Hepatocyte (in vitro differentiated cells): ENCODE results near the gene COL19A1. TPM values are rescaled to one million over a fixed set of nuclear protein-coding genes. Genes with fewer than 3 reads are reported as not detected.
A peak's percentile ranks its signal among the peaks of the same experiment; 100 is the strongest.

Experiments
- DNase-seq: peaks from one replicate; pipeline ENCODE4 v3.0.0-alpha.2; 2016; ENCODE audit warnings: low spot score
- H2AFZ ChIP-seq: fragments of 200-600 bp; sonication (generic); 2 replicates; pipeline ENCODE4 v1.6.0; 2016; ENCODE audit warnings: antibody characterized with exemption, mild to moderate bottlenecking
- H3K27ac ChIP-seq: fragments of 200-600 bp; sonication (generic); 2 replicates; pipeline ENCODE4 v1.5.1; 2016; ENCODE audit warnings: mild to moderate bottlenecking
- H3K27me3 ChIP-seq: fragments of 200-600 bp; sonication (generic); 2 replicates; pipeline ENCODE4 v1.6.1; 2016
- H3K36me3 ChIP-seq: fragments of 200-600 bp; sonication (generic); replicated peaks from 2 replicates; pipeline ENCODE4 v1.5.1; 2016; ENCODE audit warnings: low read depth; ENCODE audit not compliant: insufficient read depth
- H3K4me1 ChIP-seq: fragments of 200-600 bp; sonication (generic); 2 replicates; pipeline ENCODE4 v1.5.1; 2016; ENCODE audit warnings: mild to moderate bottlenecking, moderate library complexity; ENCODE audit not compliant: insufficient read depth
- H3K4me2 ChIP-seq: fragments of 200-600 bp; sonication (generic); 2 replicates; pipeline ENCODE4 v1.6.0; 2016
- H3K4me3 ChIP-seq: fragments of 200-600 bp; sonication (generic); 2 replicates; pipeline ENCODE4 v1.5.1; 2016; ENCODE audit warnings: mild to moderate bottlenecking
- H3K79me2 ChIP-seq: fragments of 200-600 bp; sonication (generic); 2 replicates; pipeline ENCODE4 v1.6.0; 2017; ENCODE audit warnings: mild to moderate bottlenecking
- H3K9me2 ChIP-seq: fragments of 200-600 bp; sonication (generic); replicated peaks from 2 replicates; pipeline ENCODE4 v1.6.0; 2017; ENCODE audit warnings: mild to moderate bottlenecking; ENCODE audit not compliant: insufficient read depth
- H3K9me3 ChIP-seq: fragments of 200-600 bp; sonication (generic); 2 replicates; pipeline ENCODE4 v1.5.1; 2016; ENCODE audit warnings: low read depth, mild to moderate bottlenecking
- H4K20me1 ChIP-seq: fragments of 200-600 bp; sonication (generic); 2 replicates; pipeline ENCODE4 v1.6.0; 2016; ENCODE audit warnings: mild to moderate bottlenecking; ENCODE audit not compliant: insufficient read depth, poor library complexity, severe bottlenecking
- EZH2 ChIP-seq: fragments of 200-600 bp; sonication (generic); IDR thresholded peaks from 2 replicates; pipeline ENCODE4 v1.6.1; 2016; ENCODE audit warnings: antibody characterized with exemption, mild to moderate bottlenecking, borderline replicate concordance
- EZH2phosphoT487 ChIP-seq: fragments of 200-600 bp; sonication (generic); IDR thresholded peaks from one replicate; pipeline ENCODE4 v1.6.1; 2018; ENCODE audit warnings: antibody characterized with exemption, mild to moderate bottlenecking, low read depth, moderate library complexity; ENCODE audit not compliant: unreplicated experiment, severe bottlenecking
- WGBS: methylation state at CpG from one replicate; pipeline ENCODE4 v1.1.6; 2016; ENCODE audit warnings: low lambda C conversion rate; ENCODE audit errors: missing lambda C conversion rate; 5-methylcytosine and 5-hydroxymethylcytosine counted together
- polyA plus RNA-seq: library from polyadenylated mRNA; unstranded; fragments of >200 nt; fragmentation: Nextera tagmentation; extraction: Ambion mirVana; gene quantifications from 2 replicates; pipeline ENCODE4 v1.2.1, GENCODE V29; 2016
- total RNA-seq: library from RNA; depleted of rRNA; stranded (reverse); fragments of >200 nt; gene quantifications from 2 replicates; pipeline ENCODE4 v1.2.3, GENCODE V29; 2014
- TF ChIP-seq, protein P1 (sequence below): fragments of 200-600 bp; sonication (generic); IDR thresholded peaks from 2 replicates; pipeline ENCODE4 v1.5.1; 2016; ENCODE audit warnings: antibody characterized with exemption, mild to moderate bottlenecking; ENCODE audit not compliant: poor library complexity

Gene COL19A1
- total and polyA plus RNA-seq, 2 experiments from 2014 or later, result 1.1 to 1.2 TPM

DNA sequence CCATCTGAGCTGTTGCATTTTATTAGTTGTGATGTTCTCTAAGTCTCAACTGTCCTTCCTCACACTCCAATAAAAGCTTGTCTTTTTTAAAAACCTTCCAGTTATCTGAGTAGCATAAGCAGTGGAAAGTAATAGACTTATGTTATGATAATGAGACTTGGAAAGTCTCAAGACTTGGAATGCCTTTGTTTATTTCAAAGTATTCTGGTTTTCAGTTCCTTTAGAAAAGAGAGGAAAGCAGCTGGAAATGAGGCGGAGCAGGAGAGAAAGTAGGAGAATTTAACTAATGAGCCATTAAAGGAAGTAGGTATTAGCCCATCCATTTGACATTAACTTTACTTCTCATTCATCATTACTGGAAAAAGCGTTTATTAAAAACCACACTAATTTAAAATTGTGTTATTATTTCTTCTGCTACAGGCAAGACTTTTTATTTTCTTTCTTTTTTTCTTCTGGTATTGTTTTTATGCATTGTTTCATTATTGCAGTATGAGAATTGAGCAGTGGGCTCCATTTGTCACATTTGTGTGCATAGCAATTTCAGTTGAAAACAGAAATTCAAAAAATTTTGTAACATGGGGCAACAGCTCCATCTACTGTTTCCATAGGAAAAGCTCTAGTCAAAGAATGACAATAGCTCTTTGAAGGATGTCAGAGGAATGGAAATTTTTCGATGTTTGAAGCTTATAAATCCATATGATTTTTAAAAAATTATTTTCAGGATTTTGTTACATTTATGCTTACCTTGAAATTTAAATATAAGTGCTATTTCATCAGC, 241.7 kb downstream of the COL19A1 start:
- DNase-seq, result peak; percentile 49
- peak overlapping the region; percentile 3 for H3K4me2 ChIP-seq
- H3K36me3 ChIP-seq, result no peaks in the 10 kb centered on the region
- H3K4me3 ChIP-seq, result no peak overlapping the region
- no peak for TF ChIP-seq EZH2phosphoT487
- TF ChIP-seq, protein P1, sequence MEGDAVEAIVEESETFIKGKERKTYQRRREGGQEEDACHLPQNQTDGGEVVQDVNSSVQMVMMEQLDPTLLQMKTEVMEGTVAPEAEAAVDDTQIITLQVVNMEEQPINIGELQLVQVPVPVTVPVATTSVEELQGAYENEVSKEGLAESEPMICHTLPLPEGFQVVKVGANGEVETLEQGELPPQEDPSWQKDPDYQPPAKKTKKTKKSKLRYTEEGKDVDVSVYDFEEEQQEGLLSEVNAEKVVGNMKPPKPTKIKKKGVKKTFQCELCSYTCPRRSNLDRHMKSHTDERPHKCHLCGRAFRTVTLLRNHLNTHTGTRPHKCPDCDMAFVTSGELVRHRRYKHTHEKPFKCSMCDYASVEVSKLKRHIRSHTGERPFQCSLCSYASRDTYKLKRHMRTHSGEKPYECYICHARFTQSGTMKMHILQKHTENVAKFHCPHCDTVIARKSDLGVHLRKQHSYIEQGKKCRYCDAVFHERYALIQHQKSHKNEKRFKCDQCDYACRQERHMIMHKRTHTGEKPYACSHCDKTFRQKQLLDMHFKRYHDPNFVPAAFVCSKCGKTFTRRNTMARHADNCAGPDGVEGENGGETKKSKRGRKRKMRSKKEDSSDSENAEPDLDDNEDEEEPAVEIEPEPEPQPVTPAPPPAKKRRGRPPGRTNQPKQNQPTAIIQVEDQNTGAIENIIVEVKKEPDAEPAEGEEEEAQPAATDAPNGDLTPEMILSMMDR, result peak; percentile 77
- H3K79me2 ChIP-seq, result no peaks in the 10 kb centered on the region
- no peak overlapping the region for H2AFZ ChIP-seq
- no peaks in the 10 kb centered on the region for H3K9me2 ChIP-seq
- H3K4me1 ChIP-seq, result no peaks in the 10 kb centered on the region
- H3K27me3 ChIP-seq, result no peaks in the 10 kb centered on the region
- H3K9me3 ChIP-seq, result no peaks in the 10 kb centered on the region
- no peaks in the 10 kb centered on the region for H4K20me1 ChIP-seq
- peak overlapping the region; percentile 6 for H3K27ac ChIP-seq
- 43% methylated on average over 3 of the region's 3 CpGs for WGBS

DNA sequence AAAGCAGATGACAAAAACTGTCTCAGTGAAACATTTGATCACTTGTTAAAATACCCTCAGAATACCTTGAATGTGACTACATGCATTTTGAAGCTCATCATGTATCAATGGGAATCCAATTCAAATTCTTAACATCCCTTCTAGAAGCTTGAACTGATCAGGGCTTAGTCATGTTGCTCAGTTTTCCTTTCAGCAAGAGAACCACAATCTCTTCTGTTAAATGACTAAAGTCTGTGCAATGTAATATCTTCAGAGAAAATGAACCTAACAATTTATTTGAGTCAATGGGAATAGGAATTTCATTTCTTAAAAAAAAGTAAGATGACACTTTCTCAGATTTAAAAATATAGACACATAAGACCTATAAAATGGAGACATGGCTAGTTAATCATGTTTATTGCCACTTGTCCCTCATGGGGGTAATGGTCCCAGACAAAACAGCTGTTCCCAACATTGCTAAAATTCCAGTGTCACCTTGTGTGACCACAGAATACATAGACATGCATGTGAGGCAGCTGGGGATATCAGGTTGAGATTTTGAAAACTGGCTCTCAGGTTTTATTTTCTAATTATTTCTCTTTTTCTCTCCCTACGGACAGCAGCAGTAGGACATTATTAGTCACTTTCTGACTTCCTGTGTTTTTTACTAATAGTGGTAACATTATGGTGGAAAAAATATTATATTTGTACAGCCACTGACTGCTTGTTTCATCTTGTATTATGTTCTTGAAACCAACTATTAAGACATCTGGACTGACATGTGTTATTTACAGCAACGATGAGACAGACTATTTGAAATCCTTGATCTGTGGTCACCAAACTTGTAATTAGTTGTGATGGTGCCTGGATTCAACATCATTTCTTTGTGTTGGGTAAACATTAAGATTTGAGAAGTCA, 244.0 kb downstream of the COL19A1 start:
- TF ChIP-seq EZH2, result no peak
- DNase-seq, result no peak
- Histone ChIP-seq H3K27me3 (no peaks in the 10 kb centered on the region), H2AFZ (no peak overlapping the region), H3K36me3 (no peaks in the 10 kb centered on the region), H3K27ac (no peak overlapping the region), H3K4me1 (no peaks in the 10 kb centered on the region), H3K9me2 (no peaks in the 10 kb centered on the region), H4K20me1 (no peaks in the 10 kb centered on the region), H3K79me2 (no peaks in the 10 kb centered on the region), H3K9me3 (no peaks in the 10 kb centered on the region), H3K4me2 (no peak overlapping the region), H3K4me3 (no peak overlapping the region)
- 80% methylated on average over 2 of the region's 2 CpGs for WGBS

DNA sequence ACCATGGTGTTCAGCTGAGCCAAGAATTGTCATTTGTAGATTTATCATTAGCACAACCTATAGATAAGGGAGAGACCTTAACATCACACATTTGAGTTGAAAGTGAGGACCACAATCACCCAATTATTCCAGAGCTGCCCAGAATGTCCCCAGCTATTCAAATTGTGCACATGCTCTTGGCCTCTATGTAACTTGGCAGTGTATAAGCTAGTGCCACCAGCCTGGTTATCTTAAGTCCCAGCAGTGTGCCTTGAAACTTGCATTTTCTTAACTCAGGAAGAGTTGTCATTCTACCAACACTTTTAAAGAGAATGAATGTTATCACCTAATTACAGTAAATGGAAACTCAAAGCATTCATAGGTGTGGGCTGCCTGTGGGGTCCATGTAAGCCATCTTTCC, 245.4 kb downstream of the COL19A1 start:
- H3K36me3 ChIP-seq, result no peaks in the 10 kb centered on the region
- H3K27ac ChIP-seq, result no peak overlapping the region
- H3K4me3 ChIP-seq, result no peak overlapping the region
- no peaks in the 10 kb centered on the region for H4K20me1 ChIP-seq
- H3K27me3 ChIP-seq, result no peaks in the 10 kb centered on the region
- H3K79me2 ChIP-seq, result no peaks in the 10 kb centered on the region
- no peak for TF ChIP-seq EZH2phosphoT487
- TF ChIP-seq, protein P1, result no peak
- no peak for TF ChIP-seq EZH2
- no peak overlapping the region for H3K4me2 ChIP-seq
- H3K9me2 ChIP-seq, result no peaks in the 10 kb centered on the region
- H3K9me3 ChIP-seq, result no peaks in the 10 kb centered on the region
- DNase-seq, result no peak
- no peak overlapping the region for H2AFZ ChIP-seq
- no peaks in the 10 kb centered on the region for H3K4me1 ChIP-seq

DNA sequence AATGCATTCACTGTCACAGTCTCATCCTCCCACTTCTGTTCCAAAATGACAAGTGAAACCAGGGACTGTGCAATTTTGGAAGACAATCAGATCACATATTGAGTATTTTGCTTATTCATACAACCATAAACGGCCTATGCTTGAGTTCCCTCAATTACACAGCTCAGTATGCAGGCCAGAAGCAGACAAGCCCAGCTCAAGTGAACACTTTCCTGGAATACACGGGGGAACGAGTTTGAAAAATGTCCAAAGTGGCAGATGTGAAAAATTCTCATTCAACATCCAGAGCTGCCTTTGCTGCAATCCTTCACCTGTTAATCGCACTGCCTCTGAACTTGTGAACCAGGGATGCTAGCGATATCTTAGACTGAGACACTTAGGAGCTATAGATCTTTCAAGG, 246.4 kb downstream of the COL19A1 start:
- no peak overlapping the region for H3K4me2 ChIP-seq
- H3K79me2 ChIP-seq, result no peaks in the 10 kb centered on the region
- H3K36me3 ChIP-seq, result no peaks in the 10 kb centered on the region
- no peaks in the 10 kb centered on the region for H3K9me2 ChIP-seq
- DNase-seq, result no peak
- H3K9me3 ChIP-seq, result no peaks in the 10 kb centered on the region
- TF ChIP-seq EZH2phosphoT487, result no peak
- TF ChIP-seq, protein P1, result no peak
- no peak for TF ChIP-seq EZH2
- no peak overlapping the region for H2AFZ ChIP-seq
- 88% methylated on average over 5 of the region's 5 CpGs for WGBS
- H3K27me3 ChIP-seq, result no peaks in the 10 kb centered on the region
- H3K4me1 ChIP-seq, result no peaks in the 10 kb centered on the region
- no peaks in the 10 kb centered on the region for H4K20me1 ChIP-seq
- H3K4me3 ChIP-seq, result no peak overlapping the region
- H3K27ac ChIP-seq, result no peak overlapping the region
